AG04450 (cell line): Measurements from ENCODE around the gene ZIC4. TPM values are rescaled to one million over a fixed set of nuclear protein-coding genes. Genes with fewer than 3 reads are reported as not detected.

Experiments used
- CTCF ChIA-PET: fragments of 300-600, 350-600 bp; formaldehyde crosslinking; extraction: SDS; loops from one replicate; lab custom pipeline; 2022; ENCODE audit warnings: antibody characterized with exemption, inconsistent platforms; lab: Charles Lee
- POLR2A ChIA-PET: fragments of 350-600 bp; formaldehyde crosslinking; extraction: SDS; loops from one replicate; lab custom pipeline; 2021; ENCODE audit warnings: antibody characterized with exemption, inconsistent platforms; lab: Yijun Ruan, JAX
- DNase-seq: peaks from one replicate; pipeline ENCODE4 v3.0.0-alpha.2; 2011; ENCODE audit warnings: low read depth, low spot score
- H3K27ac ChIP-seq: one replicate; pipeline ENCODE4 v1.5.1; 2012; ENCODE audit warnings: low read depth, low read length, control low read depth
- H3K27me3 ChIP-seq: one replicate; pipeline ENCODE4 v1.6.0; 2012; ENCODE audit warnings: low read length; ENCODE audit not compliant: control insufficient read depth, insufficient read depth
- H3K4me3 ChIP-seq: 2 replicates; pipeline ENCODE4 v1.5.1; 2011; ENCODE audit warnings: mild to moderate bottlenecking, low read depth, low read length, control low read depth
- H3K9me3 ChIP-seq: 2 replicates; pipeline ENCODE4 v1.5.1; 2012; ENCODE audit warnings: low read length; ENCODE audit not compliant: control insufficient read depth, insufficient read depth
- polyA plus RNA-seq: library from polyadenylated mRNA; depleted of rRNA; stranded (reverse); fragments of >200 nt; gene quantifications from 2 replicates; pipeline ENCODE4 v1.2.3, GENCODE V29; 2011
- TF ChIP-seq, protein P1 (sequence below): IDR thresholded peaks from 2 replicates; pipeline ENCODE4 v1.5.1; 2011; ENCODE audit warnings: low read depth, low read length, control low read depth, inconsistent platforms

The ZIC4 gene
- polyA plus RNA-seq, 1 experiment: not detected

GRCh38 chr3:147402159-147402558 lies 4.2 kb downstream of the ZIC4 start:
- H3K27ac ChIP-seq: no peak overlapping the region
- peaks cover 20% of the 10 kb centered on the region; the same call in 1 of the 2 replicates for H3K9me3 ChIP-seq
- CTCF ChIA-PET: interaction anchor here (0.7 kb wide), 1 partner anchor 761 kb away, joined by 3 read pairs; no protein-coding TSS in a partner anchor
- H3K27me3 ChIP-seq: peaks cover 84% of the 10 kb centered on the region
- POLR2A ChIA-PET: no interaction called here
- H3K4me3 ChIP-seq: no peak overlapping the region
- DNase-seq: no peak
- TF ChIP-seq, protein P1, sequence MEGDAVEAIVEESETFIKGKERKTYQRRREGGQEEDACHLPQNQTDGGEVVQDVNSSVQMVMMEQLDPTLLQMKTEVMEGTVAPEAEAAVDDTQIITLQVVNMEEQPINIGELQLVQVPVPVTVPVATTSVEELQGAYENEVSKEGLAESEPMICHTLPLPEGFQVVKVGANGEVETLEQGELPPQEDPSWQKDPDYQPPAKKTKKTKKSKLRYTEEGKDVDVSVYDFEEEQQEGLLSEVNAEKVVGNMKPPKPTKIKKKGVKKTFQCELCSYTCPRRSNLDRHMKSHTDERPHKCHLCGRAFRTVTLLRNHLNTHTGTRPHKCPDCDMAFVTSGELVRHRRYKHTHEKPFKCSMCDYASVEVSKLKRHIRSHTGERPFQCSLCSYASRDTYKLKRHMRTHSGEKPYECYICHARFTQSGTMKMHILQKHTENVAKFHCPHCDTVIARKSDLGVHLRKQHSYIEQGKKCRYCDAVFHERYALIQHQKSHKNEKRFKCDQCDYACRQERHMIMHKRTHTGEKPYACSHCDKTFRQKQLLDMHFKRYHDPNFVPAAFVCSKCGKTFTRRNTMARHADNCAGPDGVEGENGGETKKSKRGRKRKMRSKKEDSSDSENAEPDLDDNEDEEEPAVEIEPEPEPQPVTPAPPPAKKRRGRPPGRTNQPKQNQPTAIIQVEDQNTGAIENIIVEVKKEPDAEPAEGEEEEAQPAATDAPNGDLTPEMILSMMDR: no peak

GRCh38 chr3:147401421-147401820 lies 4.9 kb downstream of the ZIC4 start:
- H3K9me3 ChIP-seq: peaks cover 28% of the 10 kb centered on the region; the same call in 1 of the 2 replicates
- H3K27ac ChIP-seq: no peak overlapping the region
- no peak for DNase-seq
- ChIA-PET CTCF (no interaction called here), POLR2A (no interaction called here)
- H3K4me3 ChIP-seq: no peak overlapping the region
- H3K27me3 ChIP-seq: peaks cover 84% of the 10 kb centered on the region
- TF ChIP-seq, protein P1: no peak

GRCh38 chr3:147400999-147401398 lies 5.3 kb downstream of the ZIC4 start:
- H3K4me3 ChIP-seq: no peak overlapping the region
- H3K27me3 ChIP-seq: peaks cover 84% of the 10 kb centered on the region
- no peak overlapping the region for H3K27ac ChIP-seq
- ChIA-PET POLR2A (no interaction called here), CTCF (no interaction called here)
- peaks cover 32% of the 10 kb centered on the region; the same call in 1 of the 2 replicates for H3K9me3 ChIP-seq
- TF ChIP-seq, protein P1: no peak
- DNase-seq: no peak

- no peak for DNase-seq
Observed at GRCh38 chr3:147400111-147400510, 6.2 kb downstream of the ZIC4 start.

More at GRCh38 chr3:147400111-147400510, 6.2 kb downstream of the ZIC4 start:
- TF ChIP-seq, protein P1: no peak
- peaks cover 33% of the 10 kb centered on the region; the same call in 1 of the 2 replicates for H3K9me3 ChIP-seq
- H3K27me3 ChIP-seq: peaks cover 84% of the 10 kb centered on the region
- H3K27ac ChIP-seq: no peak overlapping the region
- no peak overlapping the region for H3K4me3 ChIP-seq
- ChIA-PET POLR2A (no interaction called here), CTCF (interaction anchor here (1.2 kb wide), 1 partner anchor 280 kb away, joined by 5 read pairs; no protein-coding TSS in a partner anchor)
